PC-9 (cell line): Measurements from ENCODE around the gene NUP107.

ENCODE experiments used
- EZH2 ChIP-seq: fragments of 200-600 bp; sonication (generic); IDR thresholded peaks from 2 replicates; pipeline ENCODE4 v1.8.0; 2017; ENCODE audit warnings: antibody characterized with exemption, low read depth
- TF ChIP-seq, protein P1 (sequence below): fragments of 200-600 bp; sonication (generic); conservative IDR thresholded peaks from 2 replicates; pipeline ENCODE4 v1.6.1; 2017; ENCODE audit warnings: mixed run types, antibody characterized with exemption, mild to moderate bottlenecking, moderate library complexity

DNA sequence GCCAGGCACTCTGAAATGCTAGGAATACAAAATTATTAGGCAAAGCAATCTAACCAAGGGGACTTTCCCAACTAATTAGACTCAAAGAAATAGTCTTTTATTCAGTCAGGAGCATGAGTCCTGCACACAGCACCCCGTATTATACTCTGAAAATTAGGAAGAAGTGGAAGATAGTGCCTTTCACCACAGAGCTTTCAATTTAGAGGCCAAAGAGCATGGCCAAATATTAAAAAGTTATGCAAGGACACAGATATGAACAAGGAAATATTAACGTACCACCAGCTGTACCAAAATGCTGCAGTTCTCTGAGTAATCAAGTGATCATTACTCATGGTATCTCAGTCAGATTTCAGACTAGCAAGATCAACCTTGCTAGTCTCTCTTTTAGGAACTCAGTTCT, 98.6 kb downstream of the NUP107 start:
- TF ChIP-seq, protein P1, sequence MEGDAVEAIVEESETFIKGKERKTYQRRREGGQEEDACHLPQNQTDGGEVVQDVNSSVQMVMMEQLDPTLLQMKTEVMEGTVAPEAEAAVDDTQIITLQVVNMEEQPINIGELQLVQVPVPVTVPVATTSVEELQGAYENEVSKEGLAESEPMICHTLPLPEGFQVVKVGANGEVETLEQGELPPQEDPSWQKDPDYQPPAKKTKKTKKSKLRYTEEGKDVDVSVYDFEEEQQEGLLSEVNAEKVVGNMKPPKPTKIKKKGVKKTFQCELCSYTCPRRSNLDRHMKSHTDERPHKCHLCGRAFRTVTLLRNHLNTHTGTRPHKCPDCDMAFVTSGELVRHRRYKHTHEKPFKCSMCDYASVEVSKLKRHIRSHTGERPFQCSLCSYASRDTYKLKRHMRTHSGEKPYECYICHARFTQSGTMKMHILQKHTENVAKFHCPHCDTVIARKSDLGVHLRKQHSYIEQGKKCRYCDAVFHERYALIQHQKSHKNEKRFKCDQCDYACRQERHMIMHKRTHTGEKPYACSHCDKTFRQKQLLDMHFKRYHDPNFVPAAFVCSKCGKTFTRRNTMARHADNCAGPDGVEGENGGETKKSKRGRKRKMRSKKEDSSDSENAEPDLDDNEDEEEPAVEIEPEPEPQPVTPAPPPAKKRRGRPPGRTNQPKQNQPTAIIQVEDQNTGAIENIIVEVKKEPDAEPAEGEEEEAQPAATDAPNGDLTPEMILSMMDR: no peak
- TF ChIP-seq EZH2: no peak
